ENCODE measurements around the gene ANKHD1. TPM values are rescaled to one million over a fixed set of nuclear protein-coding genes. Genes with fewer than 3 reads are reported as not detected.

ANKHD1 gene
- total RNA-seq, 1 donor from 2014 or later: 77.1 TPM

DNA sequence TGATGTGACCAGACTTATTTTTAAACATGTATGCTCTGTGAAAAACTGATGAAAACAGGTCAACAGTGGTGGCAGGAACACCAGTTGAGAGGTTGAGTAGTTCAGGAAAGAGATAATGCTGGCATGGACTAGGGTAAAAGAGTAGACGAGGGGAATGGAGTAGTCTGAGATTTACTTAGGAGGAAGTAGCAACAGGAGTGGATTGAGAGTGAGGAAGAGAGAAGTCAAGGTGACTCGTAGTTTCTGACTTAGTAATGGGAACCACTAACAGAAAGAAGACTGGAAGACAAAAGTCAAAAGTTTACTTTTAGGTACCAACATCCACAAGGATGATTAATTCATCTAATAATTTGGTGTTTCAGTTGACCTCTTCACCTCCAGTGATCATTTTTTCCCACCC is 152.0 kb downstream of the ANKHD1 start:
- H3K4me3 ChIP-seq (ENCODE audit: low read depth, low read length): no peak overlapping the region
- peak; percentile 76 for DNase-seq (ENCODE audit: low read depth)
- no peak for FAIRE-seq
- TF ChIP-seq, protein P1, sequence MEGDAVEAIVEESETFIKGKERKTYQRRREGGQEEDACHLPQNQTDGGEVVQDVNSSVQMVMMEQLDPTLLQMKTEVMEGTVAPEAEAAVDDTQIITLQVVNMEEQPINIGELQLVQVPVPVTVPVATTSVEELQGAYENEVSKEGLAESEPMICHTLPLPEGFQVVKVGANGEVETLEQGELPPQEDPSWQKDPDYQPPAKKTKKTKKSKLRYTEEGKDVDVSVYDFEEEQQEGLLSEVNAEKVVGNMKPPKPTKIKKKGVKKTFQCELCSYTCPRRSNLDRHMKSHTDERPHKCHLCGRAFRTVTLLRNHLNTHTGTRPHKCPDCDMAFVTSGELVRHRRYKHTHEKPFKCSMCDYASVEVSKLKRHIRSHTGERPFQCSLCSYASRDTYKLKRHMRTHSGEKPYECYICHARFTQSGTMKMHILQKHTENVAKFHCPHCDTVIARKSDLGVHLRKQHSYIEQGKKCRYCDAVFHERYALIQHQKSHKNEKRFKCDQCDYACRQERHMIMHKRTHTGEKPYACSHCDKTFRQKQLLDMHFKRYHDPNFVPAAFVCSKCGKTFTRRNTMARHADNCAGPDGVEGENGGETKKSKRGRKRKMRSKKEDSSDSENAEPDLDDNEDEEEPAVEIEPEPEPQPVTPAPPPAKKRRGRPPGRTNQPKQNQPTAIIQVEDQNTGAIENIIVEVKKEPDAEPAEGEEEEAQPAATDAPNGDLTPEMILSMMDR (IDR thresholded peaks at IDR 0.05; ENCODE audit: insufficient read depth, low read length, severe bottlenecking): no peak
- H3K36me3 ChIP-seq (ENCODE audit: control insufficient read depth, insufficient read depth, low read length): peaks cover 22% of the 10 kb centered on the region
- no peaks in the 10 kb centered on the region for H3K27me3 ChIP-seq (ENCODE audit: control insufficient read depth, insufficient read depth, low read length)

DNA sequence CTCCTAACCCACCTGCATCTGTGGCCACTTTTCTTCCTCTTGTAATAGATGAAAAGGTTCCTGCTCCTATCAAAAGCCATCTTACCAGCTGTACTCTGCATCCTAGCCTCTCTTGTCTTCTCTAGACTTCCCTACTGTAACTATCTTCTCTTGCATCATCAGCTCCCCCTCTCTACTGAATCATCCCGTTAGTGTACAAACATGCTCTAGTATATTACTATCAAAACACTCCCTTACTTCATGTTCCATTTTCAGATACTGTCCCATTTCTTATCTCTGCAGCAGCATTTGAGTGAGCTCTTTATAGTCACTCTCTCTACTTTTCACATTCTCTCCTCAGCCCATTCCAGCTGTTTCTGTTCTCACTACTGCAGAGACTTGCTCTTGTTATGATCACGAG is 152.8 kb downstream of the ANKHD1 start:
- FAIRE-seq (no peak), DNase-seq (ENCODE audit: low read depth) (peak; percentile 73)
- Histone ChIP-seq H3K36me3 (ENCODE audit: control insufficient read depth, insufficient read depth, low read length) (peaks cover 18% of the 10 kb centered on the region), H3K4me3 (ENCODE audit: low read depth, low read length) (no peak overlapping the region), H3K27me3 (ENCODE audit: control insufficient read depth, insufficient read depth, low read length) (no peaks in the 10 kb centered on the region)
- TF ChIP-seq, protein P1 (IDR thresholded peaks at IDR 0.05; ENCODE audit: insufficient read depth, low read length, severe bottlenecking): no peak

DNA sequence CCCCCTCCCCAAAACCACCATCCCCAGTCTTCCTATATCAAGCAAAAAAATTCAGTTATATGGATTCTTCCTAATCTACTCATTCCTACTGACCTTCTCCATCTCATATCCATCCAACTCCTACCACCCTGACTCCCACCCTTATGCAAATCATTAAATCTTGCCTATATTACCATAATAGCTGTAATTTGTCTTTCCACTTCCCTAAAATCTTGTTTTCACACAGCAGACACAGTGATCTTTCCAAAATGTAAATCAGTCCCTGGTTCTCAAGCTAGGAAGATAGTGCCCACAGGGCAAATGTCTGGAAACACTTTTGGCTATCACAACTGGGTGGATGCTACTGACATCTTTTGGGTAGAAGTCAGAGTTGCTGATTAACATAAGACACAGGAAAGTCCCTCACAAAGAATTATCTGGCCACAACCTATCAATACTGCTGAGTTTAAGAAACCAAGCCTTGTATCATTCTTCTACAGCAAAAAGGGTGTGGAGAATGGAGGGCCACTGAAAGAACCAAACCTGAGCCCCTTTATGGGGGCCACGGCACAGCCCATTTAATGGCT is 154.2 kb downstream of the ANKHD1 start:
- H3K4me3 ChIP-seq (ENCODE audit: low read depth, low read length): peak overlapping the region; percentile 85
- DNase-seq (ENCODE audit: low read depth) (no peak), FAIRE-seq (no peak)
- no peaks in the 10 kb centered on the region for H3K27me3 ChIP-seq (ENCODE audit: control insufficient read depth, insufficient read depth, low read length)
- TF ChIP-seq, protein P1 (IDR thresholded peaks at IDR 0.05; ENCODE audit: insufficient read depth, low read length, severe bottlenecking): no peak
- peaks cover 7% of the 10 kb centered on the region for H3K36me3 ChIP-seq (ENCODE audit: control insufficient read depth, insufficient read depth, low read length)

- TF ChIP-seq, protein P1 (IDR thresholded peaks at IDR 0.05; ENCODE audit: insufficient read depth, low read length, severe bottlenecking): no peak
- FAIRE-seq: no peak
These were observed 154.8 kb downstream of the ANKHD1 start for GRCh38 chr5:140556438-140556837.

DNA sequence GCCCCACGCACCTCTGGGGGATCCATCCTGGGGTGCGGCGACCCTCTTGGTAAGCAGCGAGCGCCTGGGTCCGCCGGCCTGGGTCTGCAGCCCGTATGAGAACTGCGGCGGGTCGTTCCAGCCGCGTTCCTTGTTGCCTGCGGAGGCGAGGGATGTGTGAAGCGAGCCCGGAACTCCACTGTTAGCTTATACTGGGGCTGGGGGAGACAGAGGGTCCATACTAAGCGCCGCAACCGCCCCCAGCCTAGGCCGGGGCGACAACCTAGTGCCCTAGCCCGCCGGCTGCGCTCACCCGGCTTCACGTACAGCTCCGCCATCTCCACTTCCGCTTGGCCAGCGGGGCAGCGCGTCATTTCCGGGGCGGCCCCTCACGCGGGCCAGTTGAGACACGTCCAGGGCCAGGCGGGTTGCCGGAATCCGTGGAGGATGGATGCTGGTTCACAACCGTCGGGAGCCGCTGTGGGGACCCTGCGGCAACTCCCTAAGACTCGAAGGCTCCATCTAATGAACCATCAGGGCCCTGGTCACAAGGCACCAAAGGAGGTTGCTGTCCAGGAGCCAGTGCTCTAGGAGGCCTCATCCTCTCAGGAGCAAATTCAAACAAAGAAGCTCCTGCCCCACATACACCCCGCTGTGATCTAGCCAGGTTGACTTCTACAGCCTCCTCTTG is 155.6 kb downstream of the ANKHD1 start, which contains the start of gene SRA1:
SRA1 (minus strand) TSS at position 338 of the 670 bp plus-strand sequence; CDS start at position 317, 21 bp downstream.
- DNase-seq (ENCODE audit: low read depth) (peak; percentile 82), FAIRE-seq (no peak)
- Histone ChIP-seq H3K27me3 (ENCODE audit: control insufficient read depth, insufficient read depth, low read length) (no peaks in the 10 kb centered on the region), H3K4me3 (ENCODE audit: low read depth, low read length) (peak within 1 kb of the TSS; percentile 85), H3K36me3 (ENCODE audit: control insufficient read depth, insufficient read depth, low read length) (no peaks in the 10 kb centered on the region)
- TF ChIP-seq, protein P1 (IDR thresholded peaks at IDR 0.05; ENCODE audit: insufficient read depth, low read length, severe bottlenecking): no peak

More at GRCh38 chr5:140556438-140556837, 154.8 kb downstream of the ANKHD1 start:
- no peak for DNase-seq (ENCODE audit: low read depth)
- Histone ChIP-seq H3K36me3 (ENCODE audit: control insufficient read depth, insufficient read depth, low read length) (peaks cover 4% of the 10 kb centered on the region), H3K27me3 (ENCODE audit: control insufficient read depth, insufficient read depth, low read length) (no peaks in the 10 kb centered on the region), H3K4me3 (ENCODE audit: low read depth, low read length) (peak overlapping the region; percentile 85)
